ENCODE data around the gene NCAM2. TPM values are rescaled to one million over a fixed set of nuclear protein-coding genes. Genes with fewer than 3 reads are reported as not detected.

Gene NCAM2
- total RNA-seq, 1 donor from 2014 or later = 3.6 TPM

GRCh38 chr21:21025742-21026141, 27.5 kb downstream of the NCAM2 start:
- no peaks in the 10 kb centered on the region for H3K36me3 Mint-ChIP-seq (ENCODE audit: low read depth)
- no peak overlapping the region for H3K4me3 Mint-ChIP-seq
- no peak for DNase-seq (ENCODE audit: low read depth, low spot score)
- H3K9me3 Mint-ChIP-seq = no peaks in the 10 kb centered on the region
- TF ChIP-seq, protein P1, sequence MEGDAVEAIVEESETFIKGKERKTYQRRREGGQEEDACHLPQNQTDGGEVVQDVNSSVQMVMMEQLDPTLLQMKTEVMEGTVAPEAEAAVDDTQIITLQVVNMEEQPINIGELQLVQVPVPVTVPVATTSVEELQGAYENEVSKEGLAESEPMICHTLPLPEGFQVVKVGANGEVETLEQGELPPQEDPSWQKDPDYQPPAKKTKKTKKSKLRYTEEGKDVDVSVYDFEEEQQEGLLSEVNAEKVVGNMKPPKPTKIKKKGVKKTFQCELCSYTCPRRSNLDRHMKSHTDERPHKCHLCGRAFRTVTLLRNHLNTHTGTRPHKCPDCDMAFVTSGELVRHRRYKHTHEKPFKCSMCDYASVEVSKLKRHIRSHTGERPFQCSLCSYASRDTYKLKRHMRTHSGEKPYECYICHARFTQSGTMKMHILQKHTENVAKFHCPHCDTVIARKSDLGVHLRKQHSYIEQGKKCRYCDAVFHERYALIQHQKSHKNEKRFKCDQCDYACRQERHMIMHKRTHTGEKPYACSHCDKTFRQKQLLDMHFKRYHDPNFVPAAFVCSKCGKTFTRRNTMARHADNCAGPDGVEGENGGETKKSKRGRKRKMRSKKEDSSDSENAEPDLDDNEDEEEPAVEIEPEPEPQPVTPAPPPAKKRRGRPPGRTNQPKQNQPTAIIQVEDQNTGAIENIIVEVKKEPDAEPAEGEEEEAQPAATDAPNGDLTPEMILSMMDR (conservative IDR thresholded peaks at IDR 0.05) = no peak
- no peaks in the 10 kb centered on the region for H3K27me3 Mint-ChIP-seq (ENCODE audit: low read depth)
- H3K27ac Mint-ChIP-seq (ENCODE audit: unreplicated experiment) = no peak overlapping the region
- peaks cover 3% of the 10 kb centered on the region for H3K4me1 Mint-ChIP-seq

GRCh38 chr21:21028275-21028820, 30.1 kb downstream of the NCAM2 start:
- TF ChIP-seq, protein P1 (conservative IDR thresholded peaks at IDR 0.05) = no peak
- DNase-seq (ENCODE audit: low read depth, low spot score) = no peak
- Mint-ChIP-seq H3K4me1 (peaks cover 3% of the 10 kb centered on the region), H3K27me3 (ENCODE audit: low read depth) (no peaks in the 10 kb centered on the region), H3K4me3 (no peak overlapping the region), H3K9me3 (no peaks in the 10 kb centered on the region), H3K27ac (ENCODE audit: unreplicated experiment) (no peak overlapping the region), H3K36me3 (ENCODE audit: low read depth) (no peaks in the 10 kb centered on the region)

GRCh38 chr21:21029164-21029563, 31.0 kb downstream of the NCAM2 start:
- TF ChIP-seq, protein P1 (conservative IDR thresholded peaks at IDR 0.05) = no peak
- H3K9me3 Mint-ChIP-seq = no peaks in the 10 kb centered on the region
- H3K4me3 Mint-ChIP-seq = no peak overlapping the region
- H3K4me1 Mint-ChIP-seq = peaks cover 3% of the 10 kb centered on the region
- no peak overlapping the region for H3K27ac Mint-ChIP-seq (ENCODE audit: unreplicated experiment)
- H3K36me3 Mint-ChIP-seq (ENCODE audit: low read depth) = no peaks in the 10 kb centered on the region
- no peaks in the 10 kb centered on the region for H3K27me3 Mint-ChIP-seq (ENCODE audit: low read depth)
- DNase-seq (ENCODE audit: low read depth, low spot score) = no peak

GRCh38 chr21:21030311-21030710, 32.1 kb downstream of the NCAM2 start:
- DNase-seq (ENCODE audit: low read depth, low spot score) = no peak
- Mint-ChIP-seq H3K4me1 (peaks cover 3% of the 10 kb centered on the region), H3K9me3 (no peaks in the 10 kb centered on the region), H3K4me3 (no peak overlapping the region), H3K36me3 (ENCODE audit: low read depth) (no peaks in the 10 kb centered on the region), H3K27me3 (ENCODE audit: low read depth) (no peaks in the 10 kb centered on the region), H3K27ac (ENCODE audit: unreplicated experiment) (no peak overlapping the region)
- TF ChIP-seq, protein P1 (conservative IDR thresholded peaks at IDR 0.05) = no peak

GRCh38 chr21:21034036-21034435, 35.8 kb downstream of the NCAM2 start:
- DNase-seq (ENCODE audit: low read depth, low spot score) = no peak
- H3K27me3 Mint-ChIP-seq (ENCODE audit: low read depth) = no peaks in the 10 kb centered on the region

More at GRCh38 chr21:21034036-21034435, 35.8 kb downstream of the NCAM2 start:
- no peak overlapping the region for H3K4me3 Mint-ChIP-seq
- TF ChIP-seq, protein P1 (conservative IDR thresholded peaks at IDR 0.05) = no peak
- H3K36me3 Mint-ChIP-seq (ENCODE audit: low read depth) = no peaks in the 10 kb centered on the region
- no peak overlapping the region for H3K27ac Mint-ChIP-seq (ENCODE audit: unreplicated experiment)
- peaks cover 2% of the 10 kb centered on the region for H3K4me1 Mint-ChIP-seq
- H3K9me3 Mint-ChIP-seq = no peaks in the 10 kb centered on the region

All from neural crest cell (in vitro differentiated cells).